ENCODE results near the gene ROS1.
"Not testable (repeated sequence)": the region's sequence is repeated elsewhere in the genome, so short reads cannot be mapped to it uniquely, and the experiment has no call there.

The ROS1 gene

DNA sequence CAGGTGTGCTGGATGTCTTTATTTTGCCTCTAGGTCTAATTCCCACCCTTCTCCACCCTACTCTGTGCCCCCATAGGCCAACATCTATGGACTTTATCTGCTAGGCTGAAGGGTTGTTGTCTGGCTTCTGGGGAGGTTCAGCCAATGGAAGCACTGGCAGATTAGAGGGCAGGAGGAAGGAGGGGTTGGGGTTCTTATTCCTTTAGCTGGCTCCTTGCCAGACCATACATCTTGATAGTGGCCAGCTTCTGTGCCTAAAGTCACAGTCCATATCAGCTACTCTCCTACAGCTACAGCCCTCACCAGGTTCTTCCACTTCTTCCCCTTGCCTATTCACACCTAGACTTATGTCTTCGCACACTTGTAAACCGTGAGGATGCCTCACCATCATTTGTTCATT, 41.1 kb downstream of the ROS1 start:
- no peak for DNase-seq (ENCODE audit: low read depth, low spot score)

DNA sequence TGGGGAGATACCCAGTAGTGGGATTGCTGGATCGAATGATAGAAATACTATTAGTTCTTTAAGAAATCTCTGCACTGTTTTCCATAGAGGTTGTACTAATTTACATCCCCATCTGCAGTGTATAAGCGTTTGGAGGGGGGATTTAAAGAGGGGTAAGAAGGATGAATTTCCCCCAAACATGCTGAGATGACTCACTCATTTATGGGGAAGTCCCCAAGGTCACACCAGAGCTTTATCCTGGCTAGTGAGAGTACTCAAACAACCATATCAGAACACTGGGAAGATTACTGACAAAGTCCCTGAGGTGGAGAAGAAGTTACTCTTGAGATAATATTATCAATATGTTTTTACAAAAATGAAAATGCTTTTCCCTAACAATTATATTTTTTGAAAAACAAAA, 44.0 kb downstream of the ROS1 start:
- no peak for DNase-seq (ENCODE audit: low read depth, low spot score)

DNA sequence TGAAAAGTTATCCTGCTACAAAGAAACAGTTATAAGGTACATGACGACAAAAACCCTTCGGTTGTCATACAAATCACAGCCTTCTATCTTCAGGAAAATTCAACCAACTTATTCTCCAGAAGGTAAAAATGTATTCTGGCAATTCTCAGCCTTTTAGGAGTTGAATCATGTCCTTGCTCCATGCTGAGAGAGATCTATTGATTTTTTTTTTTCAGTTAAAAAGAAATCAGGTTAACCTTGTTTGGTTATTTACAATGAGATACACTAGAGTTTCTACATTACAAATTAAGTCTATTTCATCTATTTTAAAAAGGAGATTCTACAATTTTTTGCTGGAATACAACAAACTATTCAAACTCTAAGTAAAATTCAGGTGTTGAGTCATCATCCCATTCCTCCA, 45.4 kb downstream of the ROS1 start:
- no peak for DNase-seq (ENCODE audit: low read depth, low spot score)

- DNase-seq (ENCODE audit: low read depth, low spot score): no peak
Measured at GRCh38 chr6:117375446-117375845, 50.3 kb downstream of the ROS1 start.

DNA sequence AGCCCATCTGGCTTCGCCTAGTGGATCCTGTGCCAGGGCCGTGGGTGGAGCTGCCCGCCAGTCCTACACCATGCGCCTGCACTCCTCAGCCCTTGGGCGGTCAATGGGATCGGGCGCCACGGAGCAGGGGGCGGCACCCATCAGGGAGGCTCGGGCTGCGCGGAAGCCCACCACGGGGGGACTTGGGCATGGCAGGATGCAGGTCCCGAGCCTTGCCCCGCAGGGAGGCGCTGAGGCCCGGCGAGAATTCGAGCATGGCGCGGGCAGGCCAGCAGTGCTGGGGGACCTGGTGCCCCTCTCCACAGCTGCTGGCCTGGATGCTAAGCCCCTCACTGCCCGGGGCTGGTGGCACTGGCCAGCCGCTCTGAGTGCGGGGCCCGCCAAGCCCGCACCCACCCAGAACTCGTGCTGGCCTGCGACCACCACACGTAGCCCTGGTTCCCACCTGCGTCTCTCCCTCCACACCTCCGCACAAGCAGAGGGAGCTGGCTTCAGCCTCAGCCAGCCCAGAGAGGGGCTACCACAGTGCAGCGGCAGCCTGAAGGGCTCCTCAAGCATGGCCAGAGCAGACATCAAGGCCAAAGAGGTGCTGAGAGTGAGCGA, 52.4 kb downstream of the ROS1 start:
- DNase-seq (ENCODE audit: low read depth, low spot score): no peak

- DNase-seq (ENCODE audit: low read depth, low spot score): not testable (repeated sequence)
Measured at GRCh38 chr6:117372289-117372688, 53.5 kb downstream of the ROS1 start.

DNA sequence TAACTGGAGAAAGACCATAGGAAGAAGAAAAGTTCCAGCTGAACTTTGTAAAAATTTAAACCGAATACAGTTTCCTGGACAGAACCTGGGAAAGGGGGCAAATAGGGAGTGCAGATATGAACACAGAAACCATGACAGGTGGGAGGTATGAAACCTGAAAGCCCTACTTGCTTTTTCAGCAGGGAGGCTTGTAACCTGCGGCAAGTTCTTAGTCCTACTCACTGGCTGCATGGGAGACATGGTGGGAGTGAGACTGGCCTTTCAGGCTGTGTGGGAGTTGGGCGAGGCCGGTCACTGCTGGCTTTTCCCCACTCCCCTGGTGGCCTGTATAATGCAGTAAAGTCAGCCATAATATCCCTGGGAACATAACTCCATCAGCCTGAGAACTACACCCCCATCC, 54.2 kb downstream of the ROS1 start:
- DNase-seq (ENCODE audit: low read depth, low spot score): no peak

- DNase-seq (ENCODE audit: low read depth, low spot score): no peak
Measured at GRCh38 chr6:117359581-117359980, 66.2 kb downstream of the ROS1 start.

- DNase-seq (ENCODE audit: low read depth, low spot score): no peak
Measured at GRCh38 chr6:117354671-117355070, 71.1 kb downstream of the ROS1 start.

- DNase-seq (ENCODE audit: low read depth, low spot score): no peak
Measured at GRCh38 chr6:117352466-117353081, 73.2 kb downstream of the ROS1 start.

DNA sequence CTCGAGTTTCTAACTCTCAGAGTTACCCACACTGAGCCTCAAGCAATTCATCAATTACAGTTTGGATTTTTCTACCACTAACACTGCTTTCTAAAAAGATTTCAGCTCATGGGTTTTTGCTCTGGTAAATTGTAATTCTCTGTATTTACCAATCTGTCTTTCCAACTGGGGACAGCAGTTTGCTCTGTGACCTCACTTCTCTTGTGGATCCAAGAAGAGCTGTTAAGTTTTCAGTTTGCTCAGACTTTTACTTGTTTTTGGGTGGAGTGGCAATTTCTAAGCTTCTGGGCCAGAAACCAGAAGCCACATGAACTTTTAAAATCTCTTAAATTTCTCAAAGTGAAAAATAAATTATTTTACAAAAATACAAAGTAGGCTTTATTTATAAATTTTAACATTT, 74.2 kb downstream of the ROS1 start:
- no peak for DNase-seq (ENCODE audit: low read depth, low spot score)

DNA sequence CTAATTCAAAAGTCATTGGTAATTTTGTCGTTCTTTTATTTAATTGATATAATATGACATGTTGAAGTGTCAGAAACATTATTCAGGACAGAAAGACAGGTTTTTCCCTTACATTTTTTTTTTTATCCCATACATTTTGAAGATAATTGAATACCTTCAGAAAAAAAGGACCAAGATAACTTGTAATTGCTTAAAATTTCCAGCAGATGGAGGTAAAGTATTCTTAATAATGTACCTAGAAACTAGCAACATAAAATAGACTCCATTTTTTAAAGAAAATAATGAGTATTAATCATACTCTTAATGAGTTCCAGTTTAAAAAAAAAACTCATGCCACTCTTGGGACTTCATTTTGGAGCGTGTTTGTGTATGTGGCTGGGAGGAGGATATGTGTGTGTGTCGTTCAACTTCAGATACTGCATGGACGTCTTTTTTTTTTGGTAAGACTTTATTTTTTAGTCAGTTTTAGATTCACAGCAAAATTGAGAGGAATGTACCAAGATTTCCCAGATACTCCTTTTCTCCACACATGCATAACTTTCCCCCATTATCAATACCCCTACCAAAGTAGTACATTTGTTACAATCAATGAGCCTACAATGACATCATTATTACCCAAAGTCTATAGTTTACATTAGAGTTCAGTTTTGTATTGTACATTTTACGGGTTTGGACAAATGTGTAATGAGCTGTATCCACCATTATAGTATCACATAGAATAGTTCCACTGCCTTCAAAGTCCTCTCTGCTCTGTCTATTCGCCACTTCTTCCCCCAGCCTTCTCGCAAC, 79.4 kb downstream of the ROS1 start:
- DNase-seq (ENCODE audit: low read depth, low spot score): no peak

- no peak for DNase-seq (ENCODE audit: low read depth, low spot score)
Measured at GRCh38 chr6:117345292-117345610, 80.5 kb downstream of the ROS1 start.

DNA sequence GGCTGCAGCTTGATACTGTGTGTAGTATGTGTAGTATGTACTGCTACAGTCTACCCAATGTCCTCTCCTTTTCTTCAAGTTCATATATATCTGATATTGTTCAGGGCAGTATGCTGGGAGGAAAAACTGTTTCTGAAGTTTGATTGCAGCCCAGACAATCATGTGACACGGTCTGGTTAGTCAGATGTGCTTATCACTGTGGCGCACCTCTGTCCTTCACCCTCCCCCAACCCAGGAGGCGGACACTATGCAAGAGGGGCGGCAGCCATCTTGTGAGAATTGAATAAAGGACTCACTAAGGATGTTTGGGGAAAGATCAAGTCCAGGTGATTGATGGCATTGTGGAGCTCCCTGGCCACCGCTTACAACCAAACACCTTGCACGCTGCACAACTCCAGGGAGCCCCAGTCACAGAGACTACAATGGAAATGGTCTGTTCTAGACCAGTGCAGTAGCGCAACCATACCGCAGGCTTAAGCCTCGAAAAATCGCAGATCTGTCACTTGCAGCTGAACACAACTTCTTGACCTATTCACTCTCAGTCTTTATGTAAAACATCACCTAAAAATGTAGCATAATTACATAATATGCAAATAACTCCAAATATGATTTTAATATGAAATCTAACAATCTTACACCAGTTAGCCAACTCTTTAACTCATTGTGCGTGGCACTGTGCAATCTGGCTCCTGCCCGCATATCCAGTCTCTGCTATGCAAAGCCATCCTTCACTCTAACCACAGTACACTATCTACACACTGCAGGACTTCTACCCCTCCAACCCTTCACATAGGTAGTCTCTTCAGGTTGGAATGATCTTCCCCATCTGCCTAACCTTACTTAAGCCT, 81.1 kb downstream of the ROS1 start:
- DNase-seq (ENCODE audit: low read depth, low spot score): no peak

DNA sequence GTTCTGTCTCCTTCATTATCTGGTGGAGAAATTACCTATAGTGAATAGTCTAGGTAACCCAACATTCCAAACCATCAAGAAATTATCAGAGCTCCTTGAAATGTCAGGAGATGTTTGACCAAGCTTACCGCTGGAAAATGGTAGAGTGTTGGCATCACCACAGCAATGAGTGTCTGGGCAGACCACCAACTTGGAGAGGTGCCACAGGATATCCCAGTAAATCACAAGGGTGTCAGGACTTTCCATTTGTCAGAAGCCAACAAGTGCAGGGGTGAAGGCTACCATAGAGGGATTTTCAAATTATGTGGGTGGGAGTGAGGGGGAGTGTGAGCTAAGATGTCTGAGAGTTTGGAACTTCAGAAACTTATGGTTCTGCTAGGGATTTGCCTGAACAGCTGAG, 87.2 kb downstream of the ROS1 start:
- DNase-seq (ENCODE audit: low read depth, low spot score): no peak

- DNase-seq (ENCODE audit: low read depth, low spot score): no peak
Measured at GRCh38 chr6:117329926-117330325, 95.8 kb downstream of the ROS1 start.

- no peak for DNase-seq (ENCODE audit: low read depth, low spot score)
Measured at GRCh38 chr6:117328500-117328899, 97.2 kb downstream of the ROS1 start.

- DNase-seq (ENCODE audit: low read depth, low spot score): no peak
Measured at GRCh38 chr6:117328005-117328389, 97.7 kb downstream of the ROS1 start.

DNA sequence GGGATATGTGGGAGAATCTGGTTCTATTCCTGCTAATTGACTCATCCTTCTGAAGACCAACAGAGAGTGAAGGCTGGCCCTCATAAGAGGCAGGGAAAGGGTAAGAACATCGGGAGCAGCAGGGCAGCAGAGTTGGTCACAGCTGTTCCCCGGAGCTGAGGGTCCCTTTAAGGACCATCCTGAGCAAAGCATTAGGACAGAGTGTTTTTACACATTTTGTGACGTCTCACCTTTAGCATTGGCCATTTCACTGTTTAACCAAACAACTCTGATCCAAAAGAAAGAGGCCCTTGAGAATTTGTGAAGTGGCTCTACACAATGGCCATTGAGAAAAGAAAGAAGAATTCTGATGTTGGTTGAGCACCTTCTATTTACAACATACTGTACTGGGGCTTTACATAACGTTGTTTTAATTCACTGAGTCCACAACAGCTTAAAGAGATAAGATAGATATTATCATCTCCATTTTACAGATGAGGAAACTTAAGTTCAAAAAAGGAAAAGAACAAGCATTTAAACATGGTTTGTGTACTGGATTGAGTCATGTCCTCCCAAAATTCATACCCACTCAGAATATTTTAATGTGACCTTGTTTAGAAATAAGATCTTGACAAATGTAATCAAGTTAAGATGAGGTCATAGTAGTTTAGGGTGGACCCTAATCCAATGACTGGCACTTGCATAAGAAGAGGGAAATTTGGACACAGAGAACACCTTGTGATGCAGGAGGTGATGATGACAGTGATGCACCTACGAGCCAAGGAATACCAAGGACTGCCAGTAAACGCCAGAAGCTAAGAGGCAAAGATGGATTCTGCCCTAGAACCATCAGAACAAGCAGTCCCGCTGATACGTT, 98.4 kb downstream of the ROS1 start:
- no peak for DNase-seq (ENCODE audit: low read depth, low spot score)

GRCh38 chr6:117326396-117326795, 99.3 kb downstream of the ROS1 start:
- DNase-seq (ENCODE audit: low read depth, low spot score): no peak

GRCh38 chr6:117317261-117317660, 108.5 kb downstream of the ROS1 start:
- no peak for DNase-seq (ENCODE audit: low read depth, low spot score)
